Fibroblast of lung (primary cell): ENCODE data around the gene HOXB5.

ENCODE experiments used
- EZH2 ChIP-seq: IDR thresholded peaks from 2 replicates; pipeline ENCODE4 v1.5.1; 2012; ENCODE audit warnings: low read length, control low read depth, mild to moderate bottlenecking; ENCODE audit errors: missing control alignments
- TF ChIP-seq, protein P1 (sequence below), 2 donors: IDR thresholded peaks in 1 of 2; conservative IDR thresholded peaks in 1 of 2; 1 replicate in 1 of 2; 2 replicates in 1 of 2; pipeline ENCODE4 v1.5.1; 2011 to 2012; ENCODE audit warnings: low read length in 2 of 2, control low read depth in 1 of 2, inconsistent platforms in 1 of 2, low read depth in 1 of 2, mild to moderate bottlenecking in 1 of 2

DNA sequence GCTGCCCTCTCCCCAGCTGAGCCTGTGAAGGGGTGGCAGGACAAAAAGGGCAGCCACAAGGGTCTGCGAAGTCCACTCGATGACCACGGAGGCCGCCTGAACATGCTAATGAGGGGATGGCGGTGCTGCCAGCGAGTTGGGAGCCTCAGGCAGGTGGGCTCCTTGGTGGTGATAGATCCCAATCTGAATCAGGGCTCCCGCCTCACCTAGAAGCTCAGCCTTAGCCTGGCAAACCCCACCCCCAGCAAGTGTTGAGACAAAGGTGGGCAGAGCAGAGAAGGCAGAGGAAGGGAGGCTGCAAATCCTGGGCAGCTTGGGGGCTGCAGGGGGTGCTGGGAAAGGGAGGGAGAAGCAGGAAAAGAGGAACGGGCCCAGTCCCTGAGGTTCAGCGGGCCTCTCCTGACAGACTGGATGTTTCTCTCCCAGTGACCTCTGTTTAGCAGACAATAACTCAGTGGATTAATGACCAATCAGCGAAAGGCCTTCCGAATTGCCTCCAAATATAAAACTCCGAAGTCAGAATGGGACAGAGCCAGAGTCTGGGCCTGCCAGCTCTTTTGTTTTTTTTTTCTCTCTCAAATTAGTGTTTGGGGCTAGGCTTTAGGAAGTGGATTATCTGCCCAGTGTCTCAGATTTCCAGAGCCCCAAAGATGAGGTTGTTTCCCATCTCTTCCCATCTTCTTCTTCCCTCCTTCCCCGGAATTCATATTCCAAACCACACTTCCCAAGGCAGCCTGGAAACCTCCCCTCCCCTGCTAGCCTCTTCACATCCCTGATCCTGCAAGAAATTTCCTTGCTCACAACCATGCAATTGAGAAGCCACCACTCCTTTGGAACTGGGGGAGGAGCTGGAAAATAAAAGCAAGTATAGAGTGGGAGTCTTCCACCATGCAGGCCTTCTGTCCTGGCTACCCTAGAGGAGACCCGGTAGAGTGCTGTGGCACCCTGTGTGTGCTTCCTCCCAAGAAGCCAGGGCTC is 33.5 kb downstream of the HOXB5 start:
- TF ChIP-seq EZH2, result no peak
- TF ChIP-seq, protein P1, sequence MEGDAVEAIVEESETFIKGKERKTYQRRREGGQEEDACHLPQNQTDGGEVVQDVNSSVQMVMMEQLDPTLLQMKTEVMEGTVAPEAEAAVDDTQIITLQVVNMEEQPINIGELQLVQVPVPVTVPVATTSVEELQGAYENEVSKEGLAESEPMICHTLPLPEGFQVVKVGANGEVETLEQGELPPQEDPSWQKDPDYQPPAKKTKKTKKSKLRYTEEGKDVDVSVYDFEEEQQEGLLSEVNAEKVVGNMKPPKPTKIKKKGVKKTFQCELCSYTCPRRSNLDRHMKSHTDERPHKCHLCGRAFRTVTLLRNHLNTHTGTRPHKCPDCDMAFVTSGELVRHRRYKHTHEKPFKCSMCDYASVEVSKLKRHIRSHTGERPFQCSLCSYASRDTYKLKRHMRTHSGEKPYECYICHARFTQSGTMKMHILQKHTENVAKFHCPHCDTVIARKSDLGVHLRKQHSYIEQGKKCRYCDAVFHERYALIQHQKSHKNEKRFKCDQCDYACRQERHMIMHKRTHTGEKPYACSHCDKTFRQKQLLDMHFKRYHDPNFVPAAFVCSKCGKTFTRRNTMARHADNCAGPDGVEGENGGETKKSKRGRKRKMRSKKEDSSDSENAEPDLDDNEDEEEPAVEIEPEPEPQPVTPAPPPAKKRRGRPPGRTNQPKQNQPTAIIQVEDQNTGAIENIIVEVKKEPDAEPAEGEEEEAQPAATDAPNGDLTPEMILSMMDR (conservative IDR thresholded peaks at IDR 0.05 in 1 of 2, IDR thresholded peaks at IDR 0.05 in 1 of 2; ENCODE audit: low read depth in 1 of 2, low read length in 2 of 2), result peak in 1 of 2 donors; percentile 18
